Mammary epithelial cell (primary cell): ENCODE results near the gene NF1.

Source experiments
- CTCF ChIP-seq, 2 donors: IDR thresholded peaks in 1 of 2; conservative IDR thresholded peaks in 1 of 2; 2 replicates each; pipeline ENCODE4 v1.5.1; 2011 to 2012; ENCODE audit warnings: inconsistent platforms in 2 of 2, low read length in 2 of 2, mild to moderate bottlenecking in 2 of 2, control low read depth in 1 of 2, low read depth in 1 of 2; ENCODE audit not compliant: insufficient read depth in 1 of 2; ENCODE audit errors: extremely low read depth in 1 of 2
- EZH2 ChIP-seq: IDR thresholded peaks from 2 replicates; pipeline ENCODE4 v1.6.1; 2012; ENCODE audit warnings: low read length, inconsistent platforms, borderline replicate concordance

DNA sequence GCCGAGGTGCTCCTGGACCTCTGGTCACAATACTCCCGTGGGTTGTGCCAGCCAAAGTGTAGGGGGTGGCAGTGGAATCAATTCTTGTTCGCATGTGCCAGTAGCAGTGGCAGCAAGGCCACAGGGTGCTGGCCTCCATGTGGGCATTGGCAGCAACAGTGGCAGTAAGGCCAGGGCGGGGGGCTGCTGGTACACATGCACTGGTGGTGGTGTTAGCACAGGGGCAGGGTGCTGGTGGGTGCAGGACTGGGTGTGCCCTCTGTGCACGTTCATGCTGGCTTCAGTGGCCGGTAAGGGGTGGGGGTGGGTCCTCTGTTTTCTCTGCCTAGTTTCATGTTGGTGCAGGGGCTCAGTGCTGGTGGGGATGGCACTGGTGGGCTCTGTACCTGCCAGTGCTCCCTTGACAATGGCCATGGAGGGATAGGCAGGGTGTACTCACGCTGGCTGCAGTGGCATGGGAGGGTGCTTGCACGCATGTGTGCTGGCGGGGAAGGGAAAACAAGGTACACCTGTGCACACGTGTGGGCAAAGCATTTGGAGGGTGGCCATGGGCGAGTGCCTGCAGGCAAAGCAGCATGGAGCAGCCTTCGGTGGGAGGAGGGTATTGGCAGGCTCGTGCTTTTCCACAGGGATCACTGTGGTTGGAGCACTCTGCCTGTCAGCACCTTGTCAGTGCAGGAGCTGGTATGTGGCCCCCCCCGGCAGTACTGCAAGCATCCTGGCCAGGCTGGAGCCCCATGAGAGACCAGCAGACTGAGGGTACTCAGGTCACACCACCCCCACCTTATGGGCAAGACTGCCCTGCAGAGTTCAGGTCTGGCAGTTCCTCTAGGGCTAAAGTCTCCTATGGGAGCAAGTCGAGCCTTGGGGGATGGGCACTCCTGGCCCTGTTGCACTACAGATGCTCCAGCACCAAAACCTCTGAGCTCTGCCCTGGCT is 35.8 kb downstream of the NF1 start:
- TF ChIP-seq CTCF (conservative IDR thresholded peaks at IDR 0.05 in 1 of 2, IDR thresholded peaks at IDR 0.05 in 1 of 2; ENCODE audit: extremely low read depth in 1 of 2, insufficient read depth in 1 of 2, low read depth in 1 of 2, low read length in 2 of 2): no peak
- TF ChIP-seq EZH2: no peak
